Activated B cell treated with CpG ODN at 0.5 μM for 24 hours (primary cell): Measurements from ENCODE around the gene CRYZL1. TPM values are rescaled to one million over a fixed set of nuclear protein-coding genes. Genes with fewer than 3 reads are reported as not detected.

Experiments
- ATAC-seq: fragments of 200-7000 bp; cut with Tn5 transposase; one replicate; pipeline ENCODE4 v1.10.0; 2021; ENCODE audit warnings: low read depth, mild to moderate bottlenecking, moderate library complexity
- CTCF ChIA-PET: fragments of 350-600 bp; sonication (Branson Sonifier 250); formaldehyde crosslinking; loops from one replicate; lab custom pipeline; 2021; ENCODE audit warnings: antibody characterized with exemption; lab: Charles Lee
- POLR2A ChIA-PET: fragments of 350-600 bp; sonication (Branson Sonifier 250); formaldehyde crosslinking; loops from one replicate; lab custom pipeline; 2021; ENCODE audit warnings: antibody characterized with exemption; lab: Charles Lee
- DNase-seq: peaks from one replicate; pipeline ENCODE4 v3.0.0; 2022
- H3K27ac Mint-ChIP-seq: one replicate; pipeline ENCODE4 v1.8.0; 2020; ENCODE audit warnings: mixed read lengths
- H3K27me3 Mint-ChIP-seq: one replicate; pipeline ENCODE4 v1.8.0; 2021; ENCODE audit warnings: mixed read lengths
- H3K36me3 Mint-ChIP-seq: one replicate; pipeline ENCODE4 v1.8.0; 2021; ENCODE audit warnings: low read depth, mixed read lengths
- H3K4me1 Mint-ChIP-seq: one replicate; pipeline ENCODE4 v1.8.0; 2021; ENCODE audit warnings: mixed read lengths
- H3K4me3 Mint-ChIP-seq: one replicate; pipeline ENCODE4 v1.8.0; 2020; ENCODE audit warnings: mild to moderate bottlenecking, mixed read lengths
- H3K9me3 Mint-ChIP-seq: one replicate; pipeline ENCODE4 v1.8.0; 2020; ENCODE audit warnings: mixed read lengths
- intact Hi-C: fragments of 100-400 bp; cut with micrococcal nuclease; formaldehyde crosslinking; loops from one replicate; pipeline ENCODE4 v1.15.1; 2024
- total RNA-seq: library from RNA; stranded (reverse); gene quantifications from 2 replicates; pipeline ENCODE4 v1.2.3, GENCODE V29; 2022
- TF ChIP-seq, protein P1 (sequence below): fragments of 200-600 bp; IDR thresholded peaks from one replicate; pipeline ENCODE4 v1.8.0; 2022; ENCODE audit warnings: antibody characterized with exemption, mild to moderate bottlenecking

Gene CRYZL1
- total RNA-seq, 1 donor from 2014 or later, result 46.3 TPM

DNA sequence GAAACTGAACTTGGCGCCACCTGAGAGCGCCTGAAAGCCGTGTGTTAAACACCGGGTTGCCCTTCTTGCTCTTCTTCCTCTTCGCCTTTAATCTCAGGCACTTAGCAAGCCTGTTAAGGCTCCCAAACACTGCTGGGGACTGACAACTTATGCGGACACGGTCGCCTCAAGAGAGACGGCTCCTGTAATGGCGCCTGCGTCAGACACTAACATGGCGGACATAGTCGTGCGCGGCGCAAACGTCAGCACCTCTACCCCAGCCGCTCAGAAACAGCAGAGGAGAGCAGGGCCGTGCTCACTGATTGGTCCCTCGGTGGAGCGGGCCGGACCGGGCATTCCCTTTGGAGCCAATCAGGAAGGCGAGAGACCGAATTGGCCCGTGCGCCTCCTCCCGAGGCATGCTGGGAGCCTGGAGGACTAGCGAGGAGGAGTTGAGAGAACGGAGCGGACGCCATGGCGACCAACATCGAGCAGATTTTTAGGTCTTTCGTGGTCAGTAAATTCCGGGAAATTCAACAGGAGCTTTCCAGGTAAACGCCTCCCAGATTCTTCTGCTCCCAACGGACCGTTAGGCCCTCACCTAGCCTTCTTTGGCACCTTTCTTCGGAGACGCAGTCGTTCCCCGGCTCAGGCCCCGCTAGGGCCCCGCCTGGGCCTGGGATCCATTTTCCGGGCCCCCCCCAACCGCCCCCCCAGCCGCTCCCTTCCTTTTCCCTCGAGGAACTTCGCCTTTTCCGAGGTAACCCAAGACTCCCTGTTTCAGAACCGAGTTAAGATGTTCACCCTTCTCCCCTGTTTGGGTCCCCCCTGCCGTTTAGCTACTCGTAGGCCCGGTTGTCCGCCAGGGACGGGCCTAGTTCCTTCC, 98.7 kb downstream of the CRYZL1 start, which contains the start of gene SON:
Gene SON (plus strand): TSS at position 399 of the 865 bp plus-strand sequence. CDS start 55 bp downstream, at position 454.
- H3K9me3 Mint-ChIP-seq, result no peaks in the 10 kb centered on the region
- TF ChIP-seq, protein P1, sequence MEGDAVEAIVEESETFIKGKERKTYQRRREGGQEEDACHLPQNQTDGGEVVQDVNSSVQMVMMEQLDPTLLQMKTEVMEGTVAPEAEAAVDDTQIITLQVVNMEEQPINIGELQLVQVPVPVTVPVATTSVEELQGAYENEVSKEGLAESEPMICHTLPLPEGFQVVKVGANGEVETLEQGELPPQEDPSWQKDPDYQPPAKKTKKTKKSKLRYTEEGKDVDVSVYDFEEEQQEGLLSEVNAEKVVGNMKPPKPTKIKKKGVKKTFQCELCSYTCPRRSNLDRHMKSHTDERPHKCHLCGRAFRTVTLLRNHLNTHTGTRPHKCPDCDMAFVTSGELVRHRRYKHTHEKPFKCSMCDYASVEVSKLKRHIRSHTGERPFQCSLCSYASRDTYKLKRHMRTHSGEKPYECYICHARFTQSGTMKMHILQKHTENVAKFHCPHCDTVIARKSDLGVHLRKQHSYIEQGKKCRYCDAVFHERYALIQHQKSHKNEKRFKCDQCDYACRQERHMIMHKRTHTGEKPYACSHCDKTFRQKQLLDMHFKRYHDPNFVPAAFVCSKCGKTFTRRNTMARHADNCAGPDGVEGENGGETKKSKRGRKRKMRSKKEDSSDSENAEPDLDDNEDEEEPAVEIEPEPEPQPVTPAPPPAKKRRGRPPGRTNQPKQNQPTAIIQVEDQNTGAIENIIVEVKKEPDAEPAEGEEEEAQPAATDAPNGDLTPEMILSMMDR, result no peak
- peak within 1 kb of the TSS; percentile 100 for H3K27ac Mint-ChIP-seq
- ChIA-PET POLR2A (interaction anchor here (0.5 to 5.3 kb wide), 25 partner anchors 9 to 1770 kb away, joined by 3 to 62 read pairs (median 5); partner anchors contain the start of genes CRYZL1, DNAJC28, DONSON and IFNAR1), CTCF (interaction anchor here (1.3 kb wide), 1 partner anchor 805 kb away, joined by 3 read pairs; no protein-coding TSS in a partner anchor)
- intact Hi-C loops, result loop anchor here (1.0 to 5.0 kb wide), 13 partner anchors 45 to 1150 kb away; partner anchors contain the start of genes CFAP298, CRYZL1, DNAJC28 and DONSON
- no peaks in the 10 kb centered on the region for H3K27me3 Mint-ChIP-seq
- peaks cover 48% of the 10 kb centered on the region for H3K4me1 Mint-ChIP-seq
- ATAC-seq, result peak; percentile 88
- peak; percentile 86 for DNase-seq
- peak within 1 kb of the TSS; percentile 98 for H3K4me3 Mint-ChIP-seq
- H3K36me3 Mint-ChIP-seq, result peaks cover 50% of the 10 kb centered on the region

DNA sequence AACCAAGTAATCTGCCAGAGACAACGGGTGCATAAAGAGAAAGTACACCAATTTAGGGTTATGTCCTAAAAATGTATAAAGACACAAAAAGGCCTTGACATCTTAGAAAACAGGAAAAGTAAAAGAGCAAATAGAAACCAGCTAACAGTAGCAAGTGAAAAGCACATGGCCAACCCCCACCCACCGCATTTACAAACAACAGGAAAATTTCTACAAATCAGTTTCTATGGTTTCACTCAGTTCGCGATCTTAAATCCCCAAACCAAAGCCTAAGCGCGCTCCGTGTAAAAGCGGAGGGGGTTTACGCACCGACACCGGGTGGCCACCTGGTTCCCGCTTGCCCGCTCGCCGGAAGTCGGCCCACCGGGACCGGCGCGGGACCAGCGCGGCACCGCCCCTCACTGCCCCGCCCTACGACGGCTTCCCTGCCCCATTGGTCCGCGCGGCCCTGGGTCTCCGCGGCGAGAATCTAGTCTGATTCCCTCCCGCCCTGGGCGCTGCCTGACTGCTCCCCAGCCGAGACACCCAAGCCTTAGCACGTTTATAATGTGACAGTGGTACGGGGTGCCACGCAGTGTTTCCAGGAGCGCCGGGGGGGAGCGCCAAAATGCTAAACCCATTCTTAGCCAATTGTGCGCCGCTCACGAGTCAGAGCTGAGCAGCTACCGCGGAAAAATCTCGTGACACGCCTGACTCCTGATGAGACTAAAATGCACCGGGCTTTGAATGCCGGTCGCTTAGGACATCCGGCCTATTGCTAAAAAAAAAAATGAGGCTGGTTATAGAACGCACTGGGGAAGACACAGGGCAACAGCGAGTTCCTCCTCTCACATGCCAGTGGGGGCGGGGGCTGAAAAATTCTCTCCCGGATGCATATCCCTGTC, 99.5 kb downstream of the CRYZL1 start, which contains the start of gene GART:
Gene GART (minus strand): TSS at position 362 of the 884 bp plus-strand sequence. CDS start 2,802 bp downstream, outside the sequence.
- POLR2A ChIA-PET, result interaction anchor here (0.6 to 5.3 kb wide), 10 partner anchors 10 to 1332 kb away, joined by 3 to 62 read pairs (median 8); partner anchors contain the start of genes DNAJC28, DONSON, IFNAR1 and SYNJ1
- Mint-ChIP-seq H3K4me1 (peaks cover 48% of the 10 kb centered on the region), H3K4me3 (peak within 1 kb of the TSS; percentile 98), H3K27me3 (no peaks in the 10 kb centered on the region), H3K9me3 (no peaks in the 10 kb centered on the region), H3K27ac (peak within 1 kb of the TSS; percentile 100), H3K36me3 (peaks cover 52% of the 10 kb centered on the region)
- TF ChIP-seq, protein P1, result no peak
- intact Hi-C loops, result loop anchor here (1.0 to 5.0 kb wide), 13 partner anchors 46 to 1149 kb away; partner anchors contain the start of genes CFAP298, CRYZL1, DNAJC28 and DONSON
- CTCF ChIA-PET, result no interaction called here
- ATAC-seq, result peak; percentile 60
- DNase-seq, result peak; percentile 84

DNA sequence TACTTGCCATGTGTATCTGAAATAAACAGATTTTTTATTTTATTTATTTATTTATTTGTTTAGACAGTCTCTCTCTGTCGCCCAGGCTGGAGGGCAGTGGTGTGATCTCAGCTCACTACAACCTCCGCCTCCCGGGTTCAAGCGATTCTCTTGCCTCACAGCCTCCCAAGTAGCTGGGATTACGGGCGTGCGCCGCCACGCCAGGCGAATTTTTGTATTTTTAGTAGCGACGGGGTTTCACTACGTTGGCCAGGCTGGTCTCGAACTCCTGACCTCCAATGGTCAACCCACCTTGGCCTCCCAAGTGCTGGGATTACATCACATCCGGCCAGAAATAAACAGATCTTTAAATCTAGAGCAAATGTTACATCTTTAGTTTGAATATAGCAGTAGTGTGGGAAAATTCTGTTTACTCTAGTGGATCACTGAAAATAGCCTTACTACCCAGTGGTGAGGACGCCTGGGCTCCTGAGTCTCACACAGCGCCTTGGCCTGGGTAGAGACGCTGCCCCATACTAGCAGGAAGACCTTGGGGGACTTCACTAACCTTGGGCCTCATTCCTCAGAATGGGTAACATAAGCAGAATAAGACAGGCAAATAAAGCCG, 100.3 kb downstream of the CRYZL1 start:
- peaks cover 48% of the 10 kb centered on the region for H3K4me1 Mint-ChIP-seq
- ChIA-PET POLR2A (interaction anchor here (0.6 to 5.3 kb wide), 6 partner anchors 47 to 142 kb away, joined by 3 to 62 read pairs (median 7); partner anchors contain the start of genes DNAJC28, DONSON and TMEM50B), CTCF (no interaction called here)
- TF ChIP-seq, protein P1, result no peak
- no peak for ATAC-seq
- intact Hi-C loops, result loop anchor here (5.0 kb wide), 3 partner anchors 179 to 814 kb away; partner anchors contain the start of gene SYNJ1
- peak overlapping the region; percentile 98 for H3K4me3 Mint-ChIP-seq
- H3K27ac Mint-ChIP-seq, result peak overlapping the region; percentile 100
- H3K36me3 Mint-ChIP-seq, result peaks cover 57% of the 10 kb centered on the region
- no peak for DNase-seq
- H3K27me3 Mint-ChIP-seq, result no peaks in the 10 kb centered on the region
- H3K9me3 Mint-ChIP-seq, result no peaks in the 10 kb centered on the region

DNA sequence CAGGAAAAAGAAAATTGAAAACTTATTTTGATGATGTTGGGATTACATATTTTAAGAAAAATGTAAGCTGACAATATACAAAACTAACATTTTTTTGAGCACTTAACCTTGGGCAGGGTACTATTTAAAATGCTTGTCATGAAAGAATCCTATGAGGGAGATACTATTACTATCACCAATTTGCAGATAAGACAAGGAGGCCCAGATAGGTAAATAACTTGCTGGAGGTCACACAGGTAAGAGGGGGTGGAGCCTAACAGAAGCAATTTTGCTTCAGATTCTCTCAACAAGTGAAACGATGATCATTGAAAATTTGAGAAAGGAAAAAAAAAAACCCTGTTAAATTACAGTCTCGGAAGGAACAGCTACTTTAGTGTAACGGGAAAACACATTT, 100.8 kb downstream of the CRYZL1 start:
- intact Hi-C loops, result loop anchor here (5.0 kb wide), 3 partner anchors 178 to 813 kb away; partner anchors contain the start of gene SYNJ1
- POLR2A ChIA-PET, result interaction anchor here (0.6 to 0.7 kb wide), 2 partner anchors 47 to 49 kb away, joined by 3 to 4 read pairs; partner anchors contain the start of gene DONSON
- no peak for DNase-seq
- TF ChIP-seq, protein P1, result no peak
- Mint-ChIP-seq H3K9me3 (no peaks in the 10 kb centered on the region), H3K36me3 (peaks cover 59% of the 10 kb centered on the region), H3K27me3 (no peaks in the 10 kb centered on the region), H3K4me1 (peaks cover 43% of the 10 kb centered on the region), H3K27ac (peak overlapping the region; percentile 100), H3K4me3 (peak overlapping the region; percentile 76)
- CTCF ChIA-PET, result no interaction called here
- ATAC-seq, result no peak
